ENCODE results near the gene CSTB. TPM values are rescaled to one million over a fixed set of nuclear protein-coding genes. Genes with fewer than 3 reads are reported as not detected.

The CSTB gene
- total RNA-seq, 2 experiments from 2014 or later: 44.0 to 44.1 TPM

Other genes with a start within 250 kb of the CSTB start
- gene HSF2BP, start 116.8 kb downstream of the CSTB start, total RNA-seq: 1 to 10 TPM in 1 of 2 experiments, under 1 TPM in 1; 0.63 to 1.4 TPM
- gene RRP1B, start 116.7 kb downstream of the CSTB start, total RNA-seq: 100 to 1,000 TPM; 105 to 106 TPM
- 100 to 1,000 TPM; 113 to 115 TPM for gene PDXK, start 57.2 kb downstream of the CSTB start, total RNA-seq
- gene RRP1, start 13.3 kb upstream of the CSTB start, total RNA-seq: 10 to 100 TPM; 88.7 to 92.9 TPM
- gene AGPAT3, start 88.9 kb upstream of the CSTB start, total RNA-seq: 10 to 100 TPM; 66.7 to 69.0 TPM
- gene TRAPPC10, start 236.0 kb upstream of the CSTB start, total RNA-seq: 10 to 100 TPM; 50.5 to 52.9 TPM

All from activated CD8-positive, alpha-beta memory T cell treated with anti-CD3 and anti-CD28 coated beads for 36 hours (primary cell).